HepG2 (cell line): ENCODE results near the gene SLC45A3. TPM values are rescaled to one million over a fixed set of nuclear protein-coding genes. Genes with fewer than 3 reads are reported as not detected.

ENCODE experiments used
- ARID2 ChIP-seq: sonication (generic); formaldehyde crosslinking; IDR thresholded peaks from 2 replicates; pipeline ENCODE4 v1.8.1; 2022; ENCODE audit warnings: mild to moderate bottlenecking, missing genetic modification reagents, borderline replicate concordance
- BHLHE40 ChIP-seq: IDR thresholded peaks from 2 replicates; pipeline ENCODE4 v1.6.1; 2011; ENCODE audit warnings: low read length, improper control_type of control experiment
- DPF2 ChIP-seq: sonication (generic); formaldehyde crosslinking; IDR thresholded peaks from 2 replicates; pipeline ENCODE4 v1.4.0; 2020; ENCODE audit warnings: mild to moderate bottlenecking, low read depth, missing genetic modification reagents, borderline replicate concordance
- HDAC6 ChIP-seq: fragments of 200-600 bp; sonication (generic); IDR thresholded peaks from 2 replicates; pipeline ENCODE4 v1.7.0; 2017; ENCODE audit warnings: mild to moderate bottlenecking, antibody characterized with exemption, low read length, low read depth
- HNF1B ChIP-seq: sonication (generic); formaldehyde crosslinking; IDR thresholded peaks from 2 replicates; pipeline ENCODE4 v1.5.1; 2020; ENCODE audit warnings: mild to moderate bottlenecking, moderate library complexity, missing genetic modification reagents
- PAF1 ChIP-seq: IDR thresholded peaks from 2 replicates; pipeline ENCODE4 v1.6.1; 2016; ENCODE audit warnings: missing genetic modification reagents, missing compliant biosample characterization
- REPIN1 ChIP-seq: sonication (generic); formaldehyde crosslinking; IDR thresholded peaks from 2 replicates; pipeline ENCODE4 v1.8.0; 2022; ENCODE audit warnings: missing genetic modification reagents, low read depth, mild to moderate bottlenecking, borderline replicate concordance
- RFX1 ChIP-seq: fragments of 450-650 bp; IDR thresholded peaks from 2 replicates; pipeline ENCODE4 v1.6.1; 2017
- SMAD1 ChIP-seq: sonication (generic); formaldehyde crosslinking; IDR thresholded peaks from 2 replicates; pipeline ENCODE4 v1.4.0; 2020; ENCODE audit warnings: missing genetic modification reagents, low read depth, mild to moderate bottlenecking, borderline replicate concordance
- SMAD9 ChIP-seq: sonication (generic); formaldehyde crosslinking; IDR thresholded peaks from 2 replicates; pipeline ENCODE4 v1.5.1; 2020; ENCODE audit warnings: mild to moderate bottlenecking, missing genetic modification reagents
- SSRP1 ChIP-seq: IDR thresholded peaks from 2 replicates; pipeline ENCODE4 v1.6.1; 2016; ENCODE audit warnings: control low read depth
- TFDP1 ChIP-seq: IDR thresholded peaks from 2 replicates; pipeline ENCODE4 v1.6.1; 2016; ENCODE audit warnings: missing compliant biosample characterization, missing genetic modification reagents, borderline replicate concordance
- ZBTB49 ChIP-seq: sonication (generic); formaldehyde crosslinking; IDR thresholded peaks from 2 replicates; pipeline ENCODE4 v1.4.0; 2020; ENCODE audit warnings: missing genetic modification reagents, borderline replicate concordance
- ZNF281 ChIP-seq: sonication (generic); formaldehyde crosslinking; IDR thresholded peaks from 2 replicates; pipeline ENCODE4 v1.4.0; 2020; ENCODE audit warnings: missing genetic modification reagents, borderline replicate concordance
- ZNF605 ChIP-seq: sonication (generic); formaldehyde crosslinking; IDR thresholded peaks from 2 replicates; pipeline ENCODE4 v1.8.0; 2022; ENCODE audit warnings: mild to moderate bottlenecking, missing genetic modification reagents
- polyA plus RNA-seq, 8 experiments: library from polyadenylated mRNA; depleted of rRNA in 3 of 8; stranded (reverse) in 7 of 8; unstranded in 1 of 8; fragments of >200 nt; fragmentation: Illumina TruSeq in 4 of 8; extraction: Trizol in 4 of 8; gene quantifications; 2 replicates each; pipeline versions ENCODE4 v1.2.1 to v1.2.3, GENCODE V29; 2011 to 2016; ENCODE audit warnings: low read depth in 4 of 8, missing spikeins in 1 of 8, mixed read lengths in 1 of 8; ENCODE audit not compliant: insufficient read depth in 1 of 8
- total RNA-seq, 5 experiments: library from RNA; depleted of rRNA; stranded (reverse); fragments of >200 nt; fragmentation: Illumina TruSeq; extraction: Trizol; gene quantifications; 2 replicates each; pipeline ENCODE4 v1.2.3, GENCODE V29; 2016; ENCODE audit warnings: low read depth in 1 of 5
- TF ChIP-seq, protein P1 (sequence below): sonication (generic); formaldehyde crosslinking; IDR thresholded peaks from 2 replicates; pipeline ENCODE4 v1.8.0; 2022; ENCODE audit warnings: mild to moderate bottlenecking, missing genetic modification reagents, borderline replicate concordance
- TF ChIP-seq, protein P2 (sequence below): IDR thresholded peaks from 2 replicates; pipeline ENCODE4 v1.6.1; 2016; ENCODE audit warnings: missing compliant biosample characterization, missing genetic modification reagents, borderline replicate concordance

The SLC45A3 gene
- total and polyA plus RNA-seq, 2 of the 13 experiments (the other 11 are each of a cell fraction or from before 2014, with no cell fraction given): 3.4 to 4.1 TPM

DNA sequence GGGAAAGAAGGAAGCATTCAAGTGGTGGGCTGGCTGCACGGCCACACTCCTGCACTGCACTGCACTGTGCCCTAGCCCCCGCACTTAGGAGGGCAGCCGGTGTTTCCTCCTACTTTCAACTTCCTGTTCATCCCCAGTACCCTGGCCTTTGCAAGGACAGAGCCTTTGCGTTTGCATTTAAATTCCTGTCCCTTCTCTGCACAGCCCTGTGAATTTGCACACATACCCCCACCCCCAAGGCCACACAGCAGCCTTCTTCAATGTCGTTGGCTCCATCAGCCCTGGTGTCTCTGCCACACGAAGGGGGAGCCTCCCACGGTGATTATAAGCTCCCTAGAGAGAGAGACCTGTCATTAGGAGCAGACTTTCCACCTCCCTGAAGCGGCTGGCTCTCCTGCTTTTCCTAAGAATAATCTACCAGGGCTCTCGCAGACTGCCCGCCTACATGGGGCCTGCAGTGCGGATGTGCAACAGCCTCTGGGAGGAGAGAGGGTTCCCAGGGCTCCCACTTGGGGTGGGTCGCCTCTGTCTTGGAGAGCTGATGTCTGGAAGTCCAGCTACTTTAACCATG is 13.2 kb upstream of the SLC45A3 start (continued):
- no peak for TF ChIP-seq HNF1B
- peak; percentile 20; the same call in 1 of the 2 replicates for TF ChIP-seq ZNF605
- TF ChIP-seq PAF1 (CRISPR knock-in tag): no peak
- TF ChIP-seq REPIN1: no peak
- TF ChIP-seq ZNF281: no peak
- 0 out of 2 replicates have a peak, but pooled peaks have one; percentile 13 for TF ChIP-seq DPF2
- TF ChIP-seq, protein P1, sequence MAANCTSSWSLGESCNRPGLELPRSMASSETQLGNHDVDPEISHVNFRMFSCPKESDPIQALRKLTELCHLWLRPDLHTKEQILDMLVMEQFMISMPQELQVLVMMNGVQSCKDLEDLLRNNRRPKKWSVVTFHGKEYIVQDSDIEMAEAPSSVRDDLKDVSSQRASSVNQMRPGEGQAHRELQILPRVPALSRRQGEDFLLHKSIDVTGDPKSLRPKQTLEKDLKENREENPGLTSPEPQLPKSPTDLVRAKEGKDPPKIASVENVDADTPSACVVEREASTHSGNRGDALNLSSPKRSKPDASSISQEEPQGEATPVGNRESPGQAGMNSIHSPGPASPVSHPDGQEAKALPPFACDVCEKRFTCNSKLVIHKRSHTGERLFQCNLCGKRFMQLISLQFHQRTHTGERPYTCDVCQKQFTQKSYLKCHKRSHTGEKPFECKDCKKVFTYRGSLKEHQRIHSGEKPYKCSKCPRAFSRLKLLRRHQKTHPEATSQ (CRISPR knock-in tag): no peak
- no peak for TF ChIP-seq SMAD1 (CRISPR knock-in tag)
- TF ChIP-seq ZBTB49 (CRISPR knock-in tag): no peak
- no peak for TF ChIP-seq SMAD9 (CRISPR knock-in tag)
- TF ChIP-seq TFDP1 (CRISPR knock-in tag): no peak
- TF ChIP-seq BHLHE40: no peak
- TF ChIP-seq ARID2: no peak
- TF ChIP-seq HDAC6: no peak
- TF ChIP-seq RFX1: no peak
- no peak for TF ChIP-seq SSRP1 (CRISPR knock-in tag)
- TF ChIP-seq, protein P2, sequence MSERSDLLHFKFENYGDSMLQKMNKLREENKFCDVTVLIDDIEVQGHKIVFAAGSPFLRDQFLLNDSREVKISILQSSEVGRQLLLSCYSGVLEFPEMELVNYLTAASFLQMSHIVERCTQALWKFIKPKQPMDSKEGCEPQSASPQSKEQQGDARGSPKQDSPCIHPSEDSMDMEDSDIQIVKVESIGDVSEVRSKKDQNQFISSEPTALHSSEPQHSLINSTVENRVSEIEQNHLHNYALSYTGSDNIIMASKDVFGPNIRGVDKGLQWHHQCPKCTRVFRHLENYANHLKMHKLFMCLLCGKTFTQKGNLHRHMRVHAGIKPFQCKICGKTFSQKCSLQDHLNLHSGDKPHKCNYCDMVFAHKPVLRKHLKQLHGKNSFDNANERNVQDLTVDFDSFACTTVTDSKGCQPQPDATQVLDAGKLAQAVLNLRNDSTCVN (CRISPR knock-in tag): no peak
